IMR-90 (cell line): ENCODE results near the gene PDE6B. TPM values are rescaled to one million over a fixed set of nuclear protein-coding genes. Genes with fewer than 3 reads are reported as not detected.

Experiments used
- ATAC-seq: fragments of 200-7000 bp; cut with Tn5 transposase; 2 replicates; pipeline ENCODE4 v1.9.1; 2020; ENCODE audit warnings: low read depth, mild to moderate bottlenecking, moderate library complexity
- BruUV-seq: library from RNA; stranded (reverse); fragments of 400-500 nt; replicated peaks from 2 replicates; lab custom pipeline; 2021; lab: Mats Ljungman, UMichigan
- CTCF ChIA-PET: fragments of 300-600 bp; formaldehyde crosslinking; extraction: SDS; loops from one replicate; lab custom pipeline; 2021; ENCODE audit warnings: antibody characterized with exemption; lab: Yijun Ruan, JAX
- POLR2A ChIA-PET: fragments of 300-600 bp; sonication (Branson Sonifier 250); formaldehyde crosslinking; loops from one replicate; lab custom pipeline; 2022; ENCODE audit warnings: antibody characterized with exemption; ENCODE audit not compliant: unreplicated experiment; lab: Charles Lee
- DNase-seq: peaks from one replicate; pipeline ENCODE4 v3.0.0; 2013
- H2AFZ ChIP-seq: replicated peaks from 2 replicates; pipeline ENCODE3; 2013; ENCODE audit warnings: low read length, mild to moderate bottlenecking; ENCODE audit not compliant: poor library complexity
- H2AK5ac ChIP-seq: 2 replicates; pipeline ENCODE4 v1.6.1; 2013; ENCODE audit warnings: low read depth, low read length, inconsistent platforms
- H2AK9ac ChIP-seq: replicated peaks from 2 replicates; pipeline ENCODE3; 2013; ENCODE audit warnings: mild to moderate bottlenecking, low read depth, low read length, moderate library complexity; ENCODE audit not compliant: poor library complexity
- H2BK120ac ChIP-seq: 2 replicates; pipeline ENCODE4 v1.6.1; 2013; ENCODE audit warnings: low read depth, low read length, inconsistent platforms
- H2BK15ac ChIP-seq: 3 replicates; pipeline ENCODE4 v1.6.1; 2013; ENCODE audit warnings: low read depth, low read length, inconsistent platforms
- H2BK20ac ChIP-seq: 2 replicates; pipeline ENCODE4 v1.6.1; 2013; ENCODE audit warnings: low read depth, mild to moderate bottlenecking, inconsistent platforms, low read length, moderate library complexity
- H2BK5ac ChIP-seq: 2 replicates; pipeline ENCODE4 v1.6.1; 2013; ENCODE audit warnings: mild to moderate bottlenecking, low read depth, low read length, inconsistent platforms; ENCODE audit not compliant: poor library complexity, severe bottlenecking
- H3K14ac ChIP-seq: replicated peaks from 2 replicates; pipeline ENCODE4 v1.6.1; 2013; ENCODE audit warnings: low read depth, low read length, inconsistent platforms
- H3K18ac ChIP-seq: 2 replicates; pipeline ENCODE4 v1.6.1; 2013; ENCODE audit warnings: low read depth, low read length, control low read depth
- H3K23ac ChIP-seq: 2 replicates; pipeline ENCODE4 v1.6.1; 2013; ENCODE audit warnings: low read depth, low read length, inconsistent platforms
- H3K27ac ChIP-seq: 2 replicates; pipeline ENCODE4 v1.5.1; 2013; ENCODE audit warnings: mild to moderate bottlenecking, control low read depth, low read length; ENCODE audit not compliant: insufficient read depth
- H3K27me3 ChIP-seq: 2 replicates; pipeline ENCODE4 v1.6.1; 2013; ENCODE audit warnings: low read length; ENCODE audit not compliant: control insufficient read depth, insufficient read depth
- H3K36me3 ChIP-seq: 2 replicates; pipeline ENCODE4 v1.6.1; 2013; ENCODE audit warnings: low read length, mixed read lengths; ENCODE audit not compliant: control insufficient read depth, insufficient read depth
- H3K4ac ChIP-seq: 2 replicates; pipeline ENCODE4 v1.6.1; 2013; ENCODE audit warnings: low read depth, low read length, inconsistent platforms
- H3K4me1 ChIP-seq: 2 replicates; pipeline ENCODE4 v1.6.1; 2013; ENCODE audit warnings: low read length, mixed read lengths; ENCODE audit not compliant: control insufficient read depth, insufficient read depth
- H3K4me2 ChIP-seq: 2 replicates; pipeline ENCODE4 v1.6.1; 2013; ENCODE audit warnings: low read depth, mild to moderate bottlenecking, control low read depth, low read length, moderate library complexity
- H3K4me3 ChIP-seq: 2 replicates; pipeline ENCODE4 v1.5.1; 2013; ENCODE audit warnings: low read depth, mild to moderate bottlenecking, control low read depth, low read length, moderate library complexity; ENCODE audit not compliant: insufficient read depth
- H3K56ac ChIP-seq: 2 replicates; pipeline ENCODE4 v1.6.1; 2013; ENCODE audit warnings: low read length, inconsistent platforms; ENCODE audit not compliant: insufficient read depth; ENCODE audit errors: extremely low read depth
- H3K79me1 ChIP-seq, 2 experiments: 2 replicates each; pipeline ENCODE4 v1.6.1; 2013; ENCODE audit warnings: low read length in 2 of 2, inconsistent platforms in 1 of 2, low read depth in 1 of 2
- H3K9ac ChIP-seq: 2 replicates; pipeline ENCODE4 v1.6.1; 2013; ENCODE audit warnings: low read depth, low read length, control low read depth
- H3K9me1 ChIP-seq: 2 replicates; pipeline ENCODE4 v1.6.1; 2013; ENCODE audit warnings: low read length, inconsistent platforms; ENCODE audit not compliant: insufficient read depth
- H3K9me3 ChIP-seq: 2 replicates; pipeline ENCODE4 v1.6.1; 2013; ENCODE audit warnings: low read length; ENCODE audit not compliant: control insufficient read depth, insufficient read depth
- H4K20me1 ChIP-seq: 2 replicates; pipeline ENCODE4 v1.6.1; 2013; ENCODE audit warnings: low read length, inconsistent platforms; ENCODE audit not compliant: insufficient read depth
- H4K5ac ChIP-seq: 2 replicates; pipeline ENCODE4 v1.6.1; 2013; ENCODE audit warnings: mild to moderate bottlenecking, low read depth, low read length, control low read depth
- H4K8ac ChIP-seq, 2 experiments: 2 replicates each; pipeline ENCODE4 v1.6.1; 2013; ENCODE audit warnings: low read depth in 2 of 2, low read length in 2 of 2, control low read depth in 1 of 2, inconsistent platforms in 1 of 2
- H4K91ac ChIP-seq: 2 replicates; pipeline ENCODE4 v1.6.1; 2013; ENCODE audit warnings: low read depth, low read length, inconsistent platforms; ENCODE audit not compliant: insufficient read depth
- CEBPB ChIP-seq: IDR thresholded peaks from 2 replicates; pipeline ENCODE4 v1.6.1; 2012; ENCODE audit warnings: low read depth, low read length, improper control_type of control experiment
- CHD1 ChIP-seq: IDR thresholded peaks from 2 replicates; pipeline ENCODE4 v1.6.1; 2012; ENCODE audit warnings: low read depth, low read length, improper control_type of control experiment
- FOS ChIP-seq: fragments of 150-350 bp; IDR thresholded peaks from 2 replicates; pipeline ENCODE4 v1.6.1; 2016; ENCODE audit warnings: low read depth, low read length
- MAFK ChIP-seq: IDR thresholded peaks from 2 replicates; pipeline ENCODE4 v1.6.1; 2012; ENCODE audit warnings: low read depth, low read length, improper control_type of control experiment
- MAZ ChIP-seq: IDR thresholded peaks from 2 replicates; pipeline ENCODE4 v1.6.1; 2012; ENCODE audit warnings: low read depth, mild to moderate bottlenecking, low read length, improper control_type of control experiment, moderate library complexity, borderline replicate concordance
- MXI1 ChIP-seq: IDR thresholded peaks from 2 replicates; pipeline ENCODE4 v1.6.1; 2012; ENCODE audit warnings: low read depth, mild to moderate bottlenecking, low read length, moderate library complexity, borderline replicate concordance
- NFE2L2 ChIP-seq: fragments of 150-350 bp; IDR thresholded peaks from 2 replicates; pipeline ENCODE4 v1.6.1; 2016; ENCODE audit warnings: low read depth, mild to moderate bottlenecking, low read length
- POLR2A ChIP-seq: IDR thresholded peaks from 2 replicates; pipeline ENCODE4 v1.6.1; 2012; ENCODE audit warnings: mild to moderate bottlenecking, low read depth, low read length
- RAD21 ChIP-seq: IDR thresholded peaks from 2 replicates; pipeline ENCODE4 v1.6.1; 2012; ENCODE audit warnings: low read length, improper control_type of control experiment
- RCOR1 ChIP-seq: IDR thresholded peaks from 2 replicates; pipeline ENCODE4 v1.6.1; 2012; ENCODE audit warnings: mild to moderate bottlenecking, low read length, improper control_type of control experiment; ENCODE audit not compliant: insufficient replicate concordance
- RFX5 ChIP-seq: IDR thresholded peaks from 2 replicates; pipeline ENCODE4 v1.8.0; 2012; ENCODE audit warnings: low read depth, mild to moderate bottlenecking, low read length, moderate library complexity
- SMC3 ChIP-seq: fragments of 150-350 bp; IDR thresholded peaks from 2 replicates; pipeline ENCODE4 v1.6.1; 2016; ENCODE audit warnings: low read depth, mild to moderate bottlenecking, antibody characterized with exemption, low read length, moderate library complexity
- WGBS, 2 experiments: methylation state at CpG; one replicate each; pipeline versions ENCODE4 v1.1.5 to v1.1.7; 2013; ENCODE audit warnings: missing lambda C conversion rate in 2 of 2; ENCODE audit not compliant: insufficient read length in 1 of 2; ENCODE audit errors: extremely low coverage in 2 of 2; 5-methylcytosine and 5-hydroxymethylcytosine counted together
- dilution Hi-C: fragments of 300-500 bp; cut with HindIII; formaldehyde crosslinking; loops from one replicate; pipeline ENCODE4 v1.14.3; 2018; ENCODE audit warnings: low sequenced_read_pairs; ENCODE audit not compliant: unreplicated experiment
- in situ Hi-C: fragments of 300-500 bp; cut with MboI; formaldehyde crosslinking; loops from 3 replicates; pipeline ENCODE4 v1.14.3; 2019; ENCODE audit warnings: low sequenced_read_pairs, inconsistent platforms, mixed read lengths
- intact Hi-C: fragments of 100-400 bp; cut with micrococcal nuclease; formaldehyde crosslinking; loops from 2 replicates; pipeline ENCODE4 v1.10.0; 2022
- polyA plus RNA-seq, 3 experiments: library from polyadenylated mRNA; depleted of rRNA; stranded (reverse); fragments of >200 nt; gene quantifications; 2 replicates each; pipeline ENCODE4 v1.2.3, GENCODE V29; 2012; ENCODE audit warnings: low replicate concordance in 1 of 3
- total RNA-seq: library from RNA; depleted of rRNA; stranded (reverse); fragments of >200 nt; gene quantifications from 2 replicates; pipeline ENCODE4 v1.2.3, GENCODE V29; 2012

The PDE6B gene
- total and polyA plus RNA-seq, 2 of the 4 experiments (the other 2 are of a cell fraction) = under 0.01 TPM; not detected in 1

DNA sequence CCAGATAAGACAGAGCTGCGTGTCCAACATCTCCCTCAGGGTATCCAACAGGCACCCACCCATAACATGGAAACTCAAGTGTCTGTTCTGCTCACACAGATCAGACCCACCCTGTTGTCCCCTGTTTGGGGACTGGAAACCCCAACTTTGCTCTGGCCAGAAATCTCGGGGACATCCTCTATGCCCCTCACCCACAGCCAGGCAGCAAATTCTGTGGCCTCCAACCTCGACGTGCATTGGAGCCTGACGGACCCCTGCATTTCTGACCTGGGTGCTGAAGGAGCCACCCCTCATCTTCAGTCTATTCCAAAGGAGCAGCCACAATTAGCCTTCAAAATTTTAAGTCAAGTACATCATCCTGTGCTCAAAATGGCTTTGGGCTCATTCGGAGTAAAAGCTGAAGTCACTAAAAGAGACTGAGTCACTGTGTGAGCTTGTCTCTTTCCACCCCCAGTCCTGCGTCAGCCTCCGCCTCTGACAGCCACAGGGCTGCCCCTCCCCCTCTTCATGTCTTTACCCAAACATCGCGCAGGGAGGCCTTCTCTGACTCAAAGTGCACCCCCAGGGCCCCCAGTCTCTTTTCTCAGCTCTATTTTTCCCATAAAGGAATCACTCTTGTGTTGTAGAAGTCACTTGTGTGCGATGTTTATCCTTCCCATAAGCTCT, 24.4 kb upstream of the PDE6B start:
- no peak overlapping the region for H2AK9ac ChIP-seq
- no peak overlapping the region for H4K91ac ChIP-seq
- H2BK20ac ChIP-seq = no peak overlapping the region
- H3K9me3 ChIP-seq = peaks cover 7% of the 10 kb centered on the region; the same call in 1 of the 2 replicates
- ChIA-PET POLR2A (no interaction called here), CTCF (no interaction called here)
- no TSS peak for BruUV-seq
- H2BK5ac ChIP-seq = no peak overlapping the region
- DNase-seq (no peak), ATAC-seq (no peak)
- H3K9me1 ChIP-seq = no peaks in the 10 kb centered on the region
- no peak overlapping the region for H3K27ac ChIP-seq
- TF ChIP-seq CEBPB = no peak
- TF ChIP-seq MAZ = no peak
- no peak for TF ChIP-seq MAFK
- no peak for TF ChIP-seq RCOR1
- TF ChIP-seq RFX5 = no peak
- no peak for TF ChIP-seq NFE2L2
- TF ChIP-seq CHD1 = no peak
- TF ChIP-seq POLR2A = no peak
- TF ChIP-seq MXI1 = no peak
- TF ChIP-seq RAD21 = no peak
- no peak for TF ChIP-seq SMC3
- no peak for TF ChIP-seq FOS
- intact Hi-C loops = no loop called here
- dilution Hi-C loops = no loop called here
- WGBS, 2 experiments = 66% methylated on average over 4 of the region's 11 CpGs; no CpG with 5 or more reads in 1 of the 2 experiments
- no peak overlapping the region for H3K23ac ChIP-seq
- no peaks in the 10 kb centered on the region for H3K79me1 ChIP-seq
- in situ Hi-C loops = no loop called here
- H3K56ac ChIP-seq = no peak overlapping the region
- H3K36me3 ChIP-seq = no peaks in the 10 kb centered on the region
- no peak overlapping the region for H2AFZ ChIP-seq
- no peak overlapping the region for H4K8ac ChIP-seq
- H3K9ac ChIP-seq = no peak overlapping the region
- no peak overlapping the region for H3K14ac ChIP-seq
- no peaks in the 10 kb centered on the region for H3K27me3 ChIP-seq
- no peak overlapping the region for H3K18ac ChIP-seq
- H3K4me3 ChIP-seq = no peak overlapping the region
- no peaks in the 10 kb centered on the region for H3K4me1 ChIP-seq
- no peak overlapping the region for H3K4ac ChIP-seq
- H2BK120ac ChIP-seq = no peak overlapping the region
- no peaks in the 10 kb centered on the region for H4K20me1 ChIP-seq
- H3K4me2 ChIP-seq = no peak overlapping the region
- H2BK15ac ChIP-seq = no peak overlapping the region
- H2AK5ac ChIP-seq = no peak overlapping the region
- H4K5ac ChIP-seq = no peak overlapping the region
